A549 (cell line): Measurements from ENCODE around the gene DLG2.

Experiments used
- EP300 ChIP-seq, 2 experiments: fragments of >200 bp; sonication (Bioruptor Twin); formaldehyde crosslinking; IDR thresholded peaks; 2 replicates in 1 of 2; 3 replicates in 1 of 2; pipeline ENCODE4 v1.6.1; 2016 to 2017
- GATA3 ChIP-seq: IDR thresholded peaks from 2 replicates; pipeline ENCODE4 v1.6.1; 2012; ENCODE audit warnings: borderline replicate concordance
- NR3C1 ChIP-seq: fragments of >200 bp; sonication (Bioruptor Twin); formaldehyde crosslinking; IDR thresholded peaks from 3 replicates; pipeline ENCODE4 v1.6.1; 2017
- POLR2A ChIP-seq: IDR thresholded peaks from 2 replicates; pipeline ENCODE4 v1.6.1; 2012; ENCODE audit warnings: mild to moderate bottlenecking, low read length
- RNF2 ChIP-seq: fragments of 200-600 bp; sonication (generic); IDR thresholded peaks from 2 replicates; pipeline ENCODE4 v1.6.1; 2016; ENCODE audit warnings: low read depth, mild to moderate bottlenecking, antibody characterized with exemption, moderate library complexity, borderline replicate concordance
- TF ChIP-seq, protein P1 (sequence below): fragments of >200 bp; sonication (Bioruptor Twin); formaldehyde crosslinking; IDR thresholded peaks from 3 replicates; pipeline ENCODE4 v1.5.1; 2016
- TF ChIP-seq, protein P2 (sequence below): IDR thresholded peaks from 2 replicates; pipeline ENCODE4 v1.6.1; 2012

DNA sequence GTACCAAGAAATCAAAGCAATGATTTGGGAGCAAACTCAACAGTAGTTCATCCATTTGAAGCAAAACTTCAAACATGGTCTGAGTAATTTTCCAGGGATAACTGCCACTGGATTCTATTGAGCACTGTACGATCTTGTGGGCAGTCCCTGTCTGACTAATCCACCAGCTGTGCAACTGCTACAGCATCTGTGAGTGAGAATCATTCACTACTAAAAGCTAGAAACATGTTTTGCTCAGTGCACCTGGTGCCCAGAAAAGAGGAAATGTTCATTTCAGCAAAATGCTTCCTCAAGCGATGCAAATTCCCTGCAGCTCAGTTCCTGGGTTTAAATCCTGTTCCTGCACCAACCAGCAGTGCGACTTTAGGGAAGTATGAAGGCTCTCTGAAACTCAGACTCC is 1077.9 kb downstream of the DLG2 start:
- TF ChIP-seq, protein P1, sequence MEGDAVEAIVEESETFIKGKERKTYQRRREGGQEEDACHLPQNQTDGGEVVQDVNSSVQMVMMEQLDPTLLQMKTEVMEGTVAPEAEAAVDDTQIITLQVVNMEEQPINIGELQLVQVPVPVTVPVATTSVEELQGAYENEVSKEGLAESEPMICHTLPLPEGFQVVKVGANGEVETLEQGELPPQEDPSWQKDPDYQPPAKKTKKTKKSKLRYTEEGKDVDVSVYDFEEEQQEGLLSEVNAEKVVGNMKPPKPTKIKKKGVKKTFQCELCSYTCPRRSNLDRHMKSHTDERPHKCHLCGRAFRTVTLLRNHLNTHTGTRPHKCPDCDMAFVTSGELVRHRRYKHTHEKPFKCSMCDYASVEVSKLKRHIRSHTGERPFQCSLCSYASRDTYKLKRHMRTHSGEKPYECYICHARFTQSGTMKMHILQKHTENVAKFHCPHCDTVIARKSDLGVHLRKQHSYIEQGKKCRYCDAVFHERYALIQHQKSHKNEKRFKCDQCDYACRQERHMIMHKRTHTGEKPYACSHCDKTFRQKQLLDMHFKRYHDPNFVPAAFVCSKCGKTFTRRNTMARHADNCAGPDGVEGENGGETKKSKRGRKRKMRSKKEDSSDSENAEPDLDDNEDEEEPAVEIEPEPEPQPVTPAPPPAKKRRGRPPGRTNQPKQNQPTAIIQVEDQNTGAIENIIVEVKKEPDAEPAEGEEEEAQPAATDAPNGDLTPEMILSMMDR, result no peak
- TF ChIP-seq, protein P2, sequence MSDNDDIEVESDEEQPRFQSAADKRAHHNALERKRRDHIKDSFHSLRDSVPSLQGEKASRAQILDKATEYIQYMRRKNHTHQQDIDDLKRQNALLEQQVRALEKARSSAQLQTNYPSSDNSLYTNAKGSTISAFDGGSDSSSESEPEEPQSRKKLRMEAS, result no peak
- no peak for TF ChIP-seq EP300 (IDR thresholded peaks at IDR 0.05)
- no peak for TF ChIP-seq RNF2
- no peak for TF ChIP-seq POLR2A
- no peak for TF ChIP-seq NR3C1
- no peak for TF ChIP-seq GATA3
